HepG2 (cell line): ENCODE results near the gene PACS1. TPM values are rescaled to one million over a fixed set of nuclear protein-coding genes. Genes with fewer than 3 reads are reported as not detected.

Source experiments
- ATAC-seq: fragments of 200-7000 bp; cut with Tn5 transposase; 3 replicates; pipeline ENCODE4 v1.9.1; 2020; ENCODE audit warnings: mild to moderate bottlenecking, moderate library complexity
- BruUV-seq: library from RNA; stranded (reverse); fragments of 400-500 nt; replicated peaks from 2 replicates; lab custom pipeline; 2021; lab: Mats Ljungman, UMichigan
- CTCF ChIA-PET: fragments of 300-600 bp; formaldehyde crosslinking; extraction: SDS; loops from one replicate; lab custom pipeline; 2021; ENCODE audit warnings: low total read pairs, inconsistent platforms, low intra/inter-chr PET ratio; lab: Yijun Ruan, JAX
- POLR2A ChIA-PET: fragments of 350-600 bp; sonication (Branson Sonifier 250); formaldehyde crosslinking; loops from one replicate; lab custom pipeline; 2020; ENCODE audit warnings: antibody characterized with exemption, inconsistent platforms; lab: Yijun Ruan, JAX
- DNase-seq: peaks from one replicate; pipeline ENCODE4 v3.0.0-alpha.2; 2015; ENCODE audit warnings: low spot score
- FAIRE-seq: peaks from 3 replicates; lab custom pipeline; 2011; peaks lifted over from hg19 to GRCh38; lab: Jason Lieb, UNC
- H2AFZ ChIP-seq: one replicate; pipeline ENCODE4 v1.6.1; 2011; ENCODE audit warnings: low read length, inconsistent platforms
- H3K27ac ChIP-seq: fragments of 300-600 bp; 3 replicates; pipeline ENCODE4 v1.8.0; 2011; ENCODE audit warnings: mixed run types, mild to moderate bottlenecking, mixed read lengths, low read length, inconsistent platforms; ENCODE audit not compliant: insufficient read depth; ENCODE audit errors: extremely low read length
- H3K27me3 ChIP-seq, 2 experiments: fragments of 200-600 bp in 1 of 2; 2 replicates in 1 of 2; 3 replicates in 1 of 2; pipeline versions ENCODE4 v1.6.0 to v1.8.0; 2011; ENCODE audit warnings: low read length in 2 of 2, mild to moderate bottlenecking in 2 of 2, moderate library complexity in 2 of 2, inconsistent platforms in 1 of 2; ENCODE audit not compliant: insufficient read depth in 2 of 2, control insufficient read depth in 1 of 2
- H3K36me3 ChIP-seq, 2 experiments: fragments of 200-600 bp in 1 of 2; replicated peaks in 1 of 2; 2 replicates in 1 of 2; 3 replicates in 1 of 2; pipeline versions ENCODE4 v1.5.1 to v1.8.0; 2011; ENCODE audit warnings: low read length in 2 of 2, inconsistent platforms in 1 of 2; ENCODE audit not compliant: insufficient read depth in 2 of 2, control insufficient read depth in 1 of 2
- H3K4me1 ChIP-seq: 2 replicates; pipeline ENCODE4 v1.5.1; 2012; ENCODE audit warnings: low read length, inconsistent platforms; ENCODE audit not compliant: insufficient read depth
- H3K4me2 ChIP-seq: 2 replicates; pipeline ENCODE4 v1.6.0; 2011; ENCODE audit warnings: low read depth, low read length, inconsistent platforms
- H3K4me3 ChIP-seq, 3 experiments: fragments of 200-600 bp in 1 of 3; sonication (generic), shearing (Covaris generic) in 1 of 3; replicated peaks in 1 of 3; 2 replicates each; pipeline ENCODE4 v1.5.1; 2011 to 2016; ENCODE audit warnings: low read length in 3 of 3, inconsistent platforms in 2 of 3, low read depth in 2 of 3, mild to moderate bottlenecking in 2 of 3, control low read depth in 1 of 3, mixed read lengths in 1 of 3; ENCODE audit not compliant: insufficient read depth in 1 of 3
- H3K79me2 ChIP-seq: one replicate; pipeline ENCODE4 v1.6.1; 2011; ENCODE audit warnings: low read length, inconsistent platforms; ENCODE audit not compliant: insufficient read depth
- H3K9ac ChIP-seq: 2 replicates; pipeline ENCODE4 v1.6.0; 2011; ENCODE audit warnings: mild to moderate bottlenecking, low read depth, low read length, inconsistent platforms; ENCODE audit not compliant: insufficient read depth
- H3K9me3 ChIP-seq: 2 replicates; pipeline ENCODE4 v1.5.1; 2012; ENCODE audit warnings: mild to moderate bottlenecking, low read length
- H4K20me1 ChIP-seq: 2 replicates; pipeline ENCODE4 v1.6.0; 2011; ENCODE audit warnings: inconsistent platforms, mild to moderate bottlenecking, low read length, moderate library complexity; ENCODE audit not compliant: insufficient read depth
- ELK4 ChIP-seq: sonication (generic); formaldehyde crosslinking; IDR thresholded peaks from 2 replicates; pipeline ENCODE4 v1.9.0; 2021; ENCODE audit warnings: missing genetic modification reagents, borderline replicate concordance
- ETV6 ChIP-seq: sonication (generic); formaldehyde crosslinking; conservative IDR thresholded peaks from 2 replicates; pipeline ENCODE4 v1.4.0; 2020; ENCODE audit warnings: missing genetic modification reagents
- HIC2 ChIP-seq: sonication (generic); formaldehyde crosslinking; IDR thresholded peaks from 2 replicates; pipeline ENCODE4 v1.9.0; 2022; ENCODE audit warnings: low read depth, missing genetic modification reagents
- IKZF4 ChIP-seq: sonication (generic); formaldehyde crosslinking; IDR thresholded peaks from 2 replicates; pipeline ENCODE4 v1.5.1; 2020; ENCODE audit warnings: borderline replicate concordance, mild to moderate bottlenecking, low read depth, missing genetic modification reagents; ENCODE audit errors: not compliant biosample characterization
- KAT2B ChIP-seq: fragments of 150-350 bp; IDR thresholded peaks from 2 replicates; pipeline ENCODE4 v1.6.1; 2014; ENCODE audit warnings: low read depth, low read length, borderline replicate concordance
- MYC ChIP-seq: sonication (generic); formaldehyde crosslinking; IDR thresholded peaks from 2 replicates; pipeline ENCODE4 v1.9.0; 2021; ENCODE audit warnings: missing genetic modification reagents, borderline replicate concordance
- NR2F1 ChIP-seq, 2 experiments: fragments of 450-650 bp in 1 of 2; formaldehyde crosslinking in 1 of 2; IDR thresholded peaks; 2 replicates each; pipeline versions ENCODE4 v1.5.0 to v1.6.1; 2016 to 2020; ENCODE audit warnings: mild to moderate bottlenecking in 1 of 2, missing compliant biosample characterization in 1 of 2, missing genetic modification reagents in 1 of 2, moderate library complexity in 1 of 2
- SP1 ChIP-seq, 2 experiments: fragments of 450-650 bp in 1 of 2; sonication (generic) in 1 of 2; formaldehyde crosslinking in 1 of 2; IDR thresholded peaks; 2 replicates each; pipeline versions ENCODE4 v1.4.0 to v1.6.1; 2016 to 2020; ENCODE audit warnings: missing genetic modification reagents in 1 of 2
- SPEN ChIP-seq: sonication (generic); formaldehyde crosslinking; IDR thresholded peaks from 2 replicates; pipeline ENCODE4 v1.5.1; 2020; ENCODE audit warnings: low read depth, mild to moderate bottlenecking, missing genetic modification reagents
- ZNF10 ChIP-seq: sonication (generic); formaldehyde crosslinking; IDR thresholded peaks from 2 replicates; pipeline ENCODE4 v1.4.0; 2020; ENCODE audit warnings: mild to moderate bottlenecking, low read depth, missing genetic modification reagents, borderline replicate concordance
- ZNF639 ChIP-seq: conservative IDR thresholded peaks from 2 replicates; pipeline ENCODE4 v1.6.1; 2018; ENCODE audit warnings: missing genetic modification reagents
- WGBS: methylation state at CpG from one replicate; pipeline ENCODE4 v1.1.6; 2017; ENCODE audit warnings: low lambda C conversion rate; 5-methylcytosine and 5-hydroxymethylcytosine counted together
- in situ Hi-C: cut with HindIII; loops from 2 replicates; pipeline ENCODE4 v1.10.0; 2017; ENCODE audit warnings: low pct_unique_long_range_greater_than_20kb; ENCODE audit not compliant: extremely low pct_ligation_motif_present
- intact Hi-C: fragments of 100-400 bp; cut with micrococcal nuclease; formaldehyde crosslinking; loops from one replicate; pipeline ENCODE4 v1.10.0; 2022; ENCODE audit not compliant: unreplicated experiment
- polyA plus RNA-seq, 8 experiments: library from polyadenylated mRNA; depleted of rRNA in 3 of 8; stranded (reverse) in 7 of 8; unstranded in 1 of 8; fragments of >200 nt; fragmentation: Illumina TruSeq in 4 of 8; extraction: Trizol in 4 of 8; gene quantifications; 2 replicates each; pipeline versions ENCODE4 v1.2.1 to v1.2.3, GENCODE V29; 2011 to 2016; ENCODE audit warnings: low read depth in 4 of 8, missing spikeins in 1 of 8, mixed read lengths in 1 of 8; ENCODE audit not compliant: insufficient read depth in 1 of 8
- total RNA-seq, 5 experiments: library from RNA; depleted of rRNA; stranded (reverse); fragments of >200 nt; fragmentation: Illumina TruSeq; extraction: Trizol; gene quantifications; 2 replicates each; pipeline ENCODE4 v1.2.3, GENCODE V29; 2016; ENCODE audit warnings: low read depth in 1 of 5
- TF ChIP-seq, protein P1 (sequence below): sonication (generic); formaldehyde crosslinking; conservative IDR thresholded peaks from 2 replicates; pipeline ENCODE4 v1.4.0; 2020; ENCODE audit warnings: missing genetic modification reagents

PACS1 gene
- total and polyA plus RNA-seq, 2 of the 13 experiments (the other 11 are each of a cell fraction or from before 2014, with no cell fraction given) = 7.6 to 8.6 TPM

- intact Hi-C loops = loop anchor here (2.0 kb wide), 1 partner anchor 21 kb away; the partner anchor contains the start of gene RAB1B
- Histone ChIP-seq H4K20me1 (no peaks in the 10 kb centered on the region), H2AFZ (no peak overlapping the region), H3K9ac (peak overlapping the region; percentile 96), H3K9me3 (no peaks in the 10 kb centered on the region), H3K36me3 (peaks cover 5 to 22% of the 10 kb centered on the region in 2 experiments; a peak in 4 of 5 replicates), H3K27me3 (peaks cover 0 to 24% of the 10 kb centered on the region in 2 experiments; a peak in 4 of 5 replicates), H3K4me2 (peak overlapping the region; percentile 88), H3K4me1 (peaks cover 61% of the 10 kb centered on the region), H3K4me3 (peak overlapping the region; percentile 74 to 95 (median 78)), H3K79me2 (peaks cover 29% of the 10 kb centered on the region), H3K27ac (peak overlapping the region; percentile 97)
- DNase-seq = no peak
- CTCF ChIA-PET = interaction anchor here (1.0 kb wide), 1 partner anchor 20 kb away, joined by 3 read pairs; no protein-coding TSS in a partner anchor
- FAIRE-seq = no peak
- TSS peak; percentile 97 for BruUV-seq
- WGBS = under 1% methylated on average over 23 of the region's 36 CpGs
- peak; percentile 52 for ATAC-seq
- POLR2A ChIA-PET = interaction anchor here (0.6 to 5.7 kb wide), 29 partner anchors 8 to 577 kb away, joined by 3 to 121 read pairs (median 5); partner anchors contain the start of genes CCDC85B, CD248, DPP3 and MRPL11
- in situ Hi-C loops = loop anchor here (5.0 kb wide), 1 partner anchor 38 kb away; no protein-coding TSS in a partner anchor
- no peak for TF ChIP-seq ZNF10
- TF ChIP-seq HIC2 (CRISPR knock-in tag) = no peak
- no peak; the same call in 1 of the 2 replicates for TF ChIP-seq ZNF639 (CRISPR knock-in tag)
- peak; percentile 18; the same call in 1 of the 2 replicates for TF ChIP-seq SPEN
- TF ChIP-seq, protein P1, sequence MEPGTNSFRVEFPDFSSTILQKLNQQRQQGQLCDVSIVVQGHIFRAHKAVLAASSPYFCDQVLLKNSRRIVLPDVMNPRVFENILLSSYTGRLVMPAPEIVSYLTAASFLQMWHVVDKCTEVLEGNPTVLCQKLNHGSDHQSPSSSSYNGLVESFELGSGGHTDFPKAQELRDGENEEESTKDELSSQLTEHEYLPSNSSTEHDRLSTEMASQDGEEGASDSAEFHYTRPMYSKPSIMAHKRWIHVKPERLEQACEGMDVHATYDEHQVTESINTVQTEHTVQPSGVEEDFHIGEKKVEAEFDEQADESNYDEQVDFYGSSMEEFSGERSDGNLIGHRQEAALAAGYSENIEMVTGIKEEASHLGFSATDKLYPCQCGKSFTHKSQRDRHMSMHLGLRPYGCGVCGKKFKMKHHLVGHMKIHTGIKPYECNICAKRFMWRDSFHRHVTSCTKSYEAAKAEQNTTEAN (CRISPR knock-in tag) = peak; percentile 79; the same call in 1 of the 2 replicates
- TF ChIP-seq ETV6 = peak; percentile 77; the same call in 1 of the 2 replicates
- TF ChIP-seq MYC (CRISPR knock-in tag) = no peak
- no peak for TF ChIP-seq ELK4 (CRISPR knock-in tag)
- no peak for TF ChIP-seq NR2F1 (CRISPR knock-in tag; IDR thresholded peaks at IDR 0.05)
- no peak for TF ChIP-seq KAT2B
- TF ChIP-seq SP1 (IDR thresholded peaks at IDR 0.05) = no peak
- TF ChIP-seq SP1 (CRISPR knock-in tag; IDR thresholded peaks at IDR 0.05) = no peak
- TF ChIP-seq IKZF4 (CRISPR knock-in tag) = peak; percentile 31
Observed at GRCh38 chr11:66289548-66290329, 219.7 kb downstream of the PACS1 start.
